H9 (cell line): Measurements from ENCODE around the gene PHACTR2. TPM values are rescaled to one million over a fixed set of nuclear protein-coding genes. Genes with fewer than 3 reads are reported as not detected.
A peak's percentile ranks its signal among the peaks of the same experiment; 100 is the strongest.

Source experiments
- DNase-seq: peaks from one replicate; pipeline ENCODE4 v3.0.0-alpha.2; 2017
- H2AFZ ChIP-seq: one replicate; pipeline ENCODE4 v1.6.1; 2013; ENCODE audit warnings: mild to moderate bottlenecking, low read length, control low read depth, moderate library complexity
- H2AK5ac ChIP-seq: 2 replicates; pipeline ENCODE4 v1.6.1; 2013; ENCODE audit warnings: low read length, control low read depth, mixed read lengths; ENCODE audit not compliant: insufficient read length
- H2BK120ac ChIP-seq: one replicate; pipeline ENCODE4 v1.6.1; 2013; ENCODE audit warnings: low read depth, mild to moderate bottlenecking, low read length, control low read depth, inconsistent platforms; ENCODE audit not compliant: poor library complexity, severe bottlenecking
- H2BK12ac ChIP-seq: 2 replicates; pipeline ENCODE4 v1.6.1; 2013; ENCODE audit warnings: low read length, control low read depth, mixed read lengths, low read depth; ENCODE audit not compliant: insufficient read length
- H2BK15ac ChIP-seq: 2 replicates; pipeline ENCODE4 v1.6.1; 2013; ENCODE audit warnings: low read depth, low read length, control low read depth
- H2BK20ac ChIP-seq: one replicate; pipeline ENCODE4 v1.6.1; 2013; ENCODE audit warnings: low read depth, mild to moderate bottlenecking, low read length, control low read depth, inconsistent platforms; ENCODE audit not compliant: poor library complexity, severe bottlenecking
- H2BK5ac ChIP-seq: 2 replicates; pipeline ENCODE4 v1.6.1; 2013; ENCODE audit warnings: low read length, control low read depth, mixed read lengths; ENCODE audit not compliant: insufficient read length
- H3K14ac ChIP-seq: 2 replicates; pipeline ENCODE4 v1.6.1; 2013; ENCODE audit warnings: low read length, control low read depth; ENCODE audit not compliant: insufficient read depth
- H3K18ac ChIP-seq: 2 replicates; pipeline ENCODE4 v1.6.1; 2013; ENCODE audit warnings: low read depth, mild to moderate bottlenecking, mixed read lengths, low read length, control low read depth; ENCODE audit not compliant: insufficient read length
- H3K23ac ChIP-seq: 2 replicates; pipeline ENCODE4 v1.6.1; 2013; ENCODE audit warnings: low read length, control low read depth, mixed read lengths, low read depth; ENCODE audit not compliant: insufficient read length
- H3K23me2 ChIP-seq: 2 replicates; pipeline ENCODE4 v1.6.1; 2013; ENCODE audit warnings: low read depth, mild to moderate bottlenecking, mixed read lengths, low read length, control low read depth; ENCODE audit not compliant: insufficient read length, poor library complexity, severe bottlenecking
- H3K27ac ChIP-seq: 2 replicates; pipeline ENCODE4 v1.5.1; 2013; ENCODE audit warnings: low read length, control low read depth, mixed read lengths, low read depth; ENCODE audit not compliant: insufficient read length
- H3K27me3 ChIP-seq: 2 replicates; pipeline ENCODE4 v1.6.1; 2013; ENCODE audit warnings: low read length, control low read depth, inconsistent platforms; ENCODE audit not compliant: insufficient read depth
- H3K4ac ChIP-seq: 2 replicates; pipeline ENCODE4 v1.6.1; 2013; ENCODE audit warnings: low read depth, mild to moderate bottlenecking, control low read depth, inconsistent platforms, low read length, moderate library complexity
- H3K4me1 ChIP-seq: 2 replicates; pipeline ENCODE4 v1.6.1; 2013; ENCODE audit warnings: low read length, control low read depth, inconsistent platforms; ENCODE audit not compliant: insufficient read depth
- H3K4me2 ChIP-seq: 2 replicates; pipeline ENCODE4 v1.6.1; 2013; ENCODE audit warnings: low read length, control low read depth, mixed read lengths; ENCODE audit not compliant: insufficient read length, insufficient read depth
- H3K56ac ChIP-seq: 2 replicates; pipeline ENCODE4 v1.6.1; 2013; ENCODE audit warnings: low read depth, mild to moderate bottlenecking, mixed read lengths, low read length, control low read depth; ENCODE audit not compliant: insufficient read length
- H3K79me1 ChIP-seq: 2 replicates; pipeline ENCODE4 v1.6.1; 2013; ENCODE audit warnings: low read depth, mild to moderate bottlenecking, moderate library complexity, low read length, control low read depth, inconsistent platforms; ENCODE audit not compliant: insufficient read depth, poor library complexity, severe bottlenecking
- H3K79me2 ChIP-seq: 2 replicates; pipeline ENCODE4 v1.6.1; 2013; ENCODE audit warnings: low read length, control low read depth, inconsistent platforms; ENCODE audit not compliant: insufficient read depth
- H3K9ac ChIP-seq: 2 replicates; pipeline ENCODE4 v1.6.1; 2013; ENCODE audit warnings: low read length, control low read depth, mixed read lengths; ENCODE audit not compliant: insufficient read length; ENCODE audit errors: extremely low read depth
- H3K9me3 ChIP-seq: one replicate; pipeline ENCODE4 v1.6.1; 2013; ENCODE audit warnings: low read depth, low read length, inconsistent platforms; ENCODE audit not compliant: control insufficient read depth
- H3T11ph ChIP-seq: one replicate; pipeline ENCODE4 v1.6.1; 2013; ENCODE audit warnings: mild to moderate bottlenecking, low read length, control low read depth, inconsistent platforms
- H4K20me1 ChIP-seq: one replicate; pipeline ENCODE4 v1.6.1; 2013; ENCODE audit not compliant: control insufficient read depth, insufficient read length, insufficient read depth
- H4K5ac ChIP-seq: 2 replicates; pipeline ENCODE4 v1.6.1; 2013; ENCODE audit warnings: low read depth, mild to moderate bottlenecking, mixed read lengths, low read length, control low read depth; ENCODE audit not compliant: insufficient read length
- H4K8ac ChIP-seq: replicated peaks from 2 replicates; pipeline ENCODE4 v1.6.1; 2013; ENCODE audit warnings: low read length, control low read depth, mixed read lengths, low read depth; ENCODE audit not compliant: insufficient read length
- H4K91ac ChIP-seq: 2 replicates; pipeline ENCODE4 v1.6.1; 2013; ENCODE audit warnings: low read depth, mild to moderate bottlenecking, moderate library complexity, mixed read lengths, low read length, control low read depth; ENCODE audit not compliant: insufficient read length
- H3K27ac Mint-ChIP-seq, 3 experiments: 2 replicates in 2 of 3; 3 replicates in 1 of 3; pipeline ENCODE4 v1.8.0; 2020 to 2021; ENCODE audit warnings: mixed read lengths in 3 of 3, mild to moderate bottlenecking in 1 of 3, moderate library complexity in 1 of 3
- H3K27me3 Mint-ChIP-seq: 2 replicates; pipeline ENCODE4 v1.8.0; 2021; ENCODE audit warnings: low read depth, mild to moderate bottlenecking, moderate library complexity, mixed read lengths
- H3K36me3 Mint-ChIP-seq, 3 experiments: 2 replicates in 2 of 3; 3 replicates in 1 of 3; pipeline ENCODE4 v1.8.0; 2020 to 2021; ENCODE audit warnings: low read depth in 3 of 3, mixed read lengths in 3 of 3; ENCODE audit not compliant: insufficient read depth in 1 of 3
- H3K4me1 Mint-ChIP-seq, 2 experiments: 2 replicates each; pipeline ENCODE4 v1.8.0; 2020; ENCODE audit warnings: mixed read lengths in 2 of 2
- H3K4me3 Mint-ChIP-seq, 2 experiments: 2 replicates in 1 of 2; 3 replicates in 1 of 2; pipeline ENCODE4 v1.8.0; 2020 to 2021; ENCODE audit warnings: mild to moderate bottlenecking in 2 of 2, mixed read lengths in 2 of 2, moderate library complexity in 1 of 2
- H3K9me3 Mint-ChIP-seq, 2 experiments: 2 replicates in 1 of 2; 3 replicates in 1 of 2; pipeline ENCODE4 v1.8.0; 2020; ENCODE audit warnings: mild to moderate bottlenecking in 2 of 2, mixed read lengths in 2 of 2, moderate library complexity in 1 of 2
- WGBS: extraction: QIAGEN DNeasy Blood & Tissue Kit; methylation state at CpG from one replicate; pipeline ENCODE4 v1.1.7; 2013; ENCODE audit warnings: missing lambda C conversion rate, low lambda C conversion rate, mixed read lengths; ENCODE audit not compliant: insufficient read length; ENCODE audit errors: extremely low coverage; 5-methylcytosine and 5-hydroxymethylcytosine counted together
- total RNA-seq: library from RNA; stranded (reverse); gene quantifications from 2 replicates; pipeline ENCODE4 v1.2.1, GENCODE V29; 2021
- TF ChIP-seq, protein P1 (sequence below): fragments of 200-600 bp; sonication (generic); conservative IDR thresholded peaks from 3 replicates; pipeline ENCODE4 v1.8.0; 2021; ENCODE audit warnings: antibody characterized with exemption, mild to moderate bottlenecking

The PHACTR2 gene
- total RNA-seq, 1 experiment from 2014 or later: 131 TPM

GRCh38 chr6:143752459-143752858 lies 74.7 kb downstream of the PHACTR2 start:
- no peak overlapping the region for H2BK12ac ChIP-seq
- no peak overlapping the region for H3K27ac ChIP-seq
- no peak overlapping the region for H3K9ac ChIP-seq
- WGBS: no CpG with 5 or more reads among the region's 2 CpGs
- H3K4me2 ChIP-seq: no peak overlapping the region
- Mint-ChIP-seq H3K27ac (peak overlapping the region in 2 of 3 experiments; percentile 46 to 65; a peak in 2 of 7 replicates), H3K4me3 (no peak overlapping the region), H3K36me3 (peaks cover 5 to 38% (median 10%) of the 10 kb centered on the region in 3 experiments; a peak in 5 of 7 replicates), H3K4me1 (peaks cover 42% of the 10 kb centered on the region in 2 experiments), H3K9me3 (no peaks in the 10 kb centered on the region), H3K27me3 (no peaks in the 10 kb centered on the region)
- no peaks in the 10 kb centered on the region for H3K9me3 ChIP-seq
- no peak overlapping the region for H3K56ac ChIP-seq
- H3T11ph ChIP-seq: no peak overlapping the region
- H3K14ac ChIP-seq: no peak overlapping the region
- TF ChIP-seq, protein P1, sequence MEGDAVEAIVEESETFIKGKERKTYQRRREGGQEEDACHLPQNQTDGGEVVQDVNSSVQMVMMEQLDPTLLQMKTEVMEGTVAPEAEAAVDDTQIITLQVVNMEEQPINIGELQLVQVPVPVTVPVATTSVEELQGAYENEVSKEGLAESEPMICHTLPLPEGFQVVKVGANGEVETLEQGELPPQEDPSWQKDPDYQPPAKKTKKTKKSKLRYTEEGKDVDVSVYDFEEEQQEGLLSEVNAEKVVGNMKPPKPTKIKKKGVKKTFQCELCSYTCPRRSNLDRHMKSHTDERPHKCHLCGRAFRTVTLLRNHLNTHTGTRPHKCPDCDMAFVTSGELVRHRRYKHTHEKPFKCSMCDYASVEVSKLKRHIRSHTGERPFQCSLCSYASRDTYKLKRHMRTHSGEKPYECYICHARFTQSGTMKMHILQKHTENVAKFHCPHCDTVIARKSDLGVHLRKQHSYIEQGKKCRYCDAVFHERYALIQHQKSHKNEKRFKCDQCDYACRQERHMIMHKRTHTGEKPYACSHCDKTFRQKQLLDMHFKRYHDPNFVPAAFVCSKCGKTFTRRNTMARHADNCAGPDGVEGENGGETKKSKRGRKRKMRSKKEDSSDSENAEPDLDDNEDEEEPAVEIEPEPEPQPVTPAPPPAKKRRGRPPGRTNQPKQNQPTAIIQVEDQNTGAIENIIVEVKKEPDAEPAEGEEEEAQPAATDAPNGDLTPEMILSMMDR: no peak
- H3K23ac ChIP-seq: no peak overlapping the region
- no peaks in the 10 kb centered on the region for H3K79me1 ChIP-seq
- no peak overlapping the region for H2AK5ac ChIP-seq
- no peak overlapping the region for H2BK15ac ChIP-seq
- no peaks in the 10 kb centered on the region for H3K23me2 ChIP-seq
- no peak overlapping the region for H4K8ac ChIP-seq
- no peak overlapping the region for H2AFZ ChIP-seq
- H2BK20ac ChIP-seq: no peak overlapping the region
- H3K4ac ChIP-seq: no peak overlapping the region
- H2BK120ac ChIP-seq: no peak overlapping the region
- H4K91ac ChIP-seq: no peak overlapping the region
- no peaks in the 10 kb centered on the region for H3K79me2 ChIP-seq
- DNase-seq: no peak
- H3K18ac ChIP-seq: no peak overlapping the region
- H2BK5ac ChIP-seq: no peak overlapping the region
- no peaks in the 10 kb centered on the region for H3K27me3 ChIP-seq
- no peaks in the 10 kb centered on the region for H4K20me1 ChIP-seq
- H3K4me1 ChIP-seq: peaks cover 12% of the 10 kb centered on the region
- no peak overlapping the region for H4K5ac ChIP-seq
